Activated CD8-positive, alpha-beta memory T cell treated with anti-CD3 and anti-CD28 coated beads, Interleukin-2, amount 50 U/mL, for 4 hours (primary cell): ENCODE measurements around the gene TBC1D17.
"Not testable (repeated sequence)": the region's sequence is repeated elsewhere in the genome, so short reads cannot be mapped to it uniquely, and the experiment has no call there.

ENCODE experiments used
- DNase-seq: peaks from one replicate; pipeline ENCODE4 v3.0.0-alpha.2; 2020

Gene TBC1D17

DNA sequence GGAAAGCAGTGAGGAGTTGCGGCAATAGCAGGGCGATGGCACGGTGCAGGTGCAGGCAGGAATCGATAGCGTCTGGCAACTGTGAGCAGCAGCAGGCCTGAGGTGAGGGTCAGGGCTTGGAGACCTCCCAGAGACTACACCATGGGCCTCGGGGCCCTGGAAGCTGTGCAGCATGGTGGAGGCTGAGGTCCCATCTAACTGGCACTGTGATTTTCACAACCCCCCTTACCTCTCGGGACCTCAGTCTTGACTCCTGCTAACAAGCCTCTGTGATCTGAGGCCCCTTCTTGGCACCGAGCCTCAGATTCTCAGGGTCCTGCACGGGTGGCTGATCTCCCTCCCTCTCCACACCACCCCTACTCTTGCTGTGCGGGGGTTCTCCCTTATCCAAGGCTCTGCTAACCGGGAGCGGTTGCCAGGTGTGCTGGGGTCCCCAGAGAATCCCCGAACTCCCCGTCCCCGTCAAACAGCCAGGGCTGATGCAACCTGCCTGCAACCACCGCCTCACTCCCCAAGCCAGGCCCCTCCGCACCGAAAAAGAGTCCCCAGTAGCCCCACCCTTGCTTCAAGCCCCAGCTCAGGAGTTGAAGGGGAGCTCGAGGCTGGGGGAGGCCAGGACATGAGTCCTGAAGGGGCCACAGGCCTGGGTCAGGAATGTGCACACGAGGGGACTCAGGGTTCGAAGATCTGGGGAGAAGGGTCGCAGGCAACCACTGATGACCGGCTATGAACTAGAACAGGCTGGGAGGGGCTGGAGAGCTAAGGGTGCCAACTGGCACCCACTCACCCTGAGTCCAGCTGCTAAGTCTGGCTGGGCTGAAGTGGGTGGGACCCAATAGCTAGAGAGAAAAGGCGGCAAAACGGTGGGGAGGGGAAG lies 46.7 kb downstream of the TBC1D17 start:
- DNase-seq: no peak

DNA sequence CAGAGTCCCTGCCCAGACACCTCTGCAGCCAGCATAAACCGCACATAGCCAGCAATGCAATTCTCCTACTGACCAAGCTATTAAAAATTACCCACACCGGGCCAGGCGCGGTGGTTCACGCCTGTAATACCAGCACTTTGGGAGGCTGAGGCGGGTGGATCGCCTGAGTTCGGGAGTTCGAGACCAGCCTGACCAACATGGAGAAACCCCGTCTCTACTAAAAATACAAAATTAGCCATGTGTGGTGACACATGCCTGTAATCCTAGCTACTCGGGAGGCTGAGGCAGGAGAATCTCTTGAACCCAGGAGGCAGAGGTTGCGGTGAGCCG lies 47.3 kb downstream of the TBC1D17 start:
- DNase-seq: not testable (repeated sequence)

DNA sequence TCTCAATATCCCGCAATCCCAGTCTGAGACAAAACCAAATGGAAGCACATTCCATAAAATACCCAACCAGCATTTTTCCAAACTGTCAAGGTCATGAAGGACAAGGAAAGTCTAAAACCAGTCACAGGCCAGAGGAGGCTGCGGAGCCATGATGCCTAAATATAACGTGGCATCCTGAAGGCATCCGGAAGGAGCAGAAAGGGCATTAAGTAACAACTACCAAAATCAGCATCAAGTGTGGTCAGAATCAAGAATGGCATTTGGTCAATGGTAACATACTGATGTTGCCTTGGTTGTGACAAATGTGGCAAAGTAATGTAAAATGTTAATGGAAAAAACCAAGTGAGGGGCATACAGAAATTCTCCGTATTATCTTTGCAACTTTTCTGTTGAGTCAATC lies 48.0 kb downstream of the TBC1D17 start:
- no peak for DNase-seq

- no peak for DNase-seq
Measured at GRCh38 chr19:49926515-49926914, 49.0 kb downstream of the TBC1D17 start.

DNA sequence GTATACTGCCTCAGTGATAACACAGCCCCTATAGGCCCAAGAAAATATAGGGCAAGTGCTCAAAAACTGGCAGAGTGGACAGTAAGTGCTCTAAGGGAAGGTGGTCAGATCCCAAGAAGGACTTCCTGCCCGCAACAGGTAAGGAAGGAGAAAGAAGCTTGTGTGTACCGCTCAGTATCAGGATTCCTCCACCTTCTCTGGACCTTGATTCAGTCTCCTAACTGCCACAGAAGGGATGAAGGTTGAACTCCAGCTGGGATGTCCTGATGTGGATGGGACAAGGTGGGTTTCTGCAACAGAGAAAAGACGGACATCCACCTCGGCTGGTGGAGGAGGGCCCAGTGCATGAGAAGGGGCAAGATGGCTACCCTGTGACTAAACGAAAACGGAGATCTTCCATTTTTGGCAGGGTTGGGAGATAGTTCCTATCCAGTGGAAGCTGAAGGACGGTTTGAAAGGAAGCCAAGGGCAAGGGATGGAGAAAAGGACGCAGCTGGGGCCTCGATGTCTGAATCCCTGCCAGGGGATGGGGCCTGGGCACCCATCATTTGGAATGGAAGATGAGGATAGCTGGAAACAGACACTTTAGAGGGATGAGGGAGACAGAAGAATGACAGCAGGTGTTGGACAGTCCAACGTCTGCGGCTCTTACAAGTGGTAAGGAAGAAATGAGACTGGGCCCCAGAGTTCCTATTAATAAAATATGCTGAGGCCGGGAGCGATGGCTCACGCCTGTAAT lies 50.2 kb downstream of the TBC1D17 start:
- no peak for DNase-seq

DNA sequence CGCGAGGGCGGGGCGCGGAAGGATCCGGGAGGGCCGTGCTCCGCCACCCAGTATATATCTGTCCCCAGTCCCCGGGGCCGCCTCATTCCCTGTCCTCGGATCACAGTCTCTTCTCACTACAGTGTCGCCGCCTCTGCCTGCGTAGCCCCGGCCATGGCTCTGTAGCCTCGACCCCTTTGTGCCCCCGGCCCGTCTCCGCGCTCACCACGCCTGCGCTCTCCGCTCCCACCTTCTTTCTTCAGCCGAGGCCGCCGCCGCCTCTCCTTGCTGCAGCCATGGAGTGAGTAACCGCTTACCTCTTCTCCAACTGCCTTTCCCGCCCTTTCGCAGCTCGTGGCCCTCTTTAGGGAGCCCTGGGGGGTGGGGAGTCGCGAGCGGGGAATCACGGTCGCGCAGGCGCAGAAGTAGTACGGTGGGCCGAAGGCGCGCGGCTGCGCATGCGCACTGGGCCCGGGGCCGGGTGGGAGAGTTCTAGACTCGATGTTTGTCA lies 51.7 kb downstream of the TBC1D17 start, which contains the start of the genes ATF5 and NUP62:
Gene ATF5 (plus strand): TSS at position 85 of the 490 bp plus-strand sequence. CDS start 1,646 bp downstream, outside the sequence.
Gene NUP62 (minus strand): TSS at position 384 of the 490 bp plus-strand sequence. CDS start 19,697 bp downstream, outside the sequence.
- peak; percentile 94 for DNase-seq

- peak; percentile 87 for DNase-seq
Measured at GRCh38 chr19:49929611-49930482, 52.3 kb downstream of the TBC1D17 start.

DNA sequence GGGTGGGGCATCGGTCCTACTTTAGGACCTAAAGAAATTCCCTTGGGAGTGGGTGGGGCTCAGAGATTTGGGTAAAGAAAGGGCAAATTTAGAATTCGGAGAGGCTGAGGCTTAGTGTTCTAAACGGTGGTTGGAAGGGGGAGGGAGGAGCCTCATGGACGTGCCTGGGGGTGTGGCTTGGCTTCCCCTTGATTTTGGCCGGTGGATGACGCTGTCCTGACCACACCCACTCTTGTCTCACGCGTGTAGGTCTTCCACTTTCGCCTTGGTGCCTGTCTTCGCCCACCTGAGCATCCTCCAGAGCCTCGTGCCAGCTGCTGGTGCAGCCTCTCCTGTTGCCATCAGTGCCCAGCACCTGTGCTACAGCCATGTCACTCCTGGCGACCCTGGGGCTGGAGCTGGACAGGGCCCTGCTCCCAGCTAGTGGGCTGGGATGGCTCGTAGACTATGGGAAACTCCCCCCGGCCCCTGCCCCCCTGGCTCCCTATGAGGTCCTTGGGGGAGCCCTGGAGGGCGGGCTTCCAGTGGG lies 53.0 kb downstream of the TBC1D17 start:
- DNase-seq: no peak

DNA sequence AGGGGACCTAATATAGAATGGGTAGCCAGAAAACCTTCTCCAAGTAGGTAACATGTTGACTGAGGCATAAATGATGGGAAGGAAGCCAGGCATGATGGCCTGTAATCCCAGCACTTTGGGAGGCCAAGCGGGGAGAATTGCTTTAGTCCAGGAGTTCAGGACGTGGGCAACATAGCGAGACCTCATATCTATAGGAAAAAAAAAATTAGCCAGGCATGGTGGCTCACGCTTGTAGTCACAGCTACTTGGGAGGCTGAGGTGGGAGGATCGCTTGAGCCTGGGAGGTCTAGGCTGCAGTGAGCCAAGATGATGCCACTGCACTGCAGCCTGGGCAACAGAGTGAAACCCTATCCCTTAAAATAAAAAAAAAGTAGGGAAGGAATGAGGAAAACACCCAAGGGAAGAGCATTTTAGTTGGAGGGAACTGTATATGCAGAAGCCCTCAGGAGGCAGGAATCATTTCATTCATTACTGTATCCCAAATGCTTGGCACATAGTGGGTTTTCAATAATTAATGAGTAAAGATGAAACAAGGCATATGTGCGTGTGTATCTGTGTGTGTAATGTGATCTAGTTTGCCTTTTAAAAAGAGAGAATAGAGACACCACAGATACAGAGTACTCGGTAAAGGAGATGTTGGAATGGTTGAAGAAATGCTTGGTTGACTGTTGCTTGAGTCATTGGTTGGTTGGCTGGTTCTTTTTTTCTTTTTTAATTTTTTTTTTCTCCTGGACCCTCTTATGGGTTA lies 54.0 kb downstream of the TBC1D17 start:
- no peak for DNase-seq

GRCh38 chr19:49932041-49932451 lies 54.5 kb downstream of the TBC1D17 start:
- DNase-seq: no peak

- no peak for DNase-seq
Measured at GRCh38 chr19:49932731-49933131, 55.2 kb downstream of the TBC1D17 start.

DNA sequence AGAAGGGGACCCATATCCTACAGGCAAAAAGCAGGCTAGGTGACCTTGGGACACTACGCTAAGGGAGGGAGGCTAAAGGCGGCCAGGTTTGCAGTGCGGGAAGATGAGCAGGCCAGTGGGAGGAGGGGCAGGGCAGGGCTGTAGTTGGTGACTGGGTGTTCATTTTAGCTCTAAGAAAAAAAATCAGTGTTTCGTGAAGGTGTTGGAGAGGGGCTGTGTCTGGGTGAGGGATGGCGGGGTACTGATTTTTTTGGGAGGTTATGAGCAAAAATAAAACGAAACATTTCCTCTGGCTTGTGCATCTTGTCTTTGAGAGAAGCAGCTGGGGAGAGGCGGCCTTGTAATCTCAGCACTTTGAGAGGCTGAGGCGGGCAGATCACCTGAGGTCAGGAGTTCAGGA lies 56.1 kb downstream of the TBC1D17 start:
- DNase-seq: no peak

- no peak for DNase-seq
Measured at GRCh38 chr19:49936549-49936948, 59.0 kb downstream of the TBC1D17 start.

DNA sequence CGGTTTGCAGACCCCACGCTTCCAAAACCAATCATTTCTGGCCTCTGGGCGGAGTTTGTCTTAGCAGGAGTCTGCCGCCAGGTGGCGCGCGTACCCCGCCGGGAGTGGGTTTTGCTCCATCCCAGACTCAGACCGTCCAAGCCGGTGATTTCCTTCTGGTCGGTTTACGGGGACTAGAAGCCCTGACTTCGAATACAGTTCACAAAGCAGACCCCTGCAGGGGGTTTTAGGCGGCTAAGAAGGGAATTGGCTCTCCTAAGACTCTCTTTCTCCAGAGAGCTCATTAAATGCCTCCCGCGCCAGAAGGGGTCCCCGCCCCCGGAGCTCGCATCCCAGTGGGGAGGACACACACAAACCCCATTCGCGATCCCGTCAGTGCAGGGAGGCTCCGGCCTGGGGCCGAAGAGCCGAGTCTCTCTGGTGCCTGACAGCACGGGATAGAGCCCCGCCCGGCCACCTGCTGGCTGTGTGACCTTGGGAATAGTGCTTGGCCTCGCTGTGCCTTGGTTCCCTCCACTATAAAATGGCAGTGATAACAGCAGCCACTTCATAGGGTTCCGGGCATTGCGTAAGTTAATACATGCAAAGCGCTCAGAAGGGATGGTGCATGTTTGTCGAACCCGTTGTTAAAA lies 60.4 kb downstream of the TBC1D17 start:
- peak; percentile 82 for DNase-seq
